ENCODE data around the gene IGFN1. TPM values are rescaled to one million over a fixed set of nuclear protein-coding genes. Genes with fewer than 3 reads are reported as not detected.
A peak's percentile ranks its signal among the peaks of the same experiment; 100 is the strongest.
"Not testable (repeated sequence)": the region's sequence is repeated elsewhere in the genome, so short reads cannot be mapped to it uniquely, and the experiment has no call there.

Gene IGFN1
- total and polyA plus RNA-seq, 2 donors from 2014 or later = 2.8 TPM; not detected in 1

DNA sequence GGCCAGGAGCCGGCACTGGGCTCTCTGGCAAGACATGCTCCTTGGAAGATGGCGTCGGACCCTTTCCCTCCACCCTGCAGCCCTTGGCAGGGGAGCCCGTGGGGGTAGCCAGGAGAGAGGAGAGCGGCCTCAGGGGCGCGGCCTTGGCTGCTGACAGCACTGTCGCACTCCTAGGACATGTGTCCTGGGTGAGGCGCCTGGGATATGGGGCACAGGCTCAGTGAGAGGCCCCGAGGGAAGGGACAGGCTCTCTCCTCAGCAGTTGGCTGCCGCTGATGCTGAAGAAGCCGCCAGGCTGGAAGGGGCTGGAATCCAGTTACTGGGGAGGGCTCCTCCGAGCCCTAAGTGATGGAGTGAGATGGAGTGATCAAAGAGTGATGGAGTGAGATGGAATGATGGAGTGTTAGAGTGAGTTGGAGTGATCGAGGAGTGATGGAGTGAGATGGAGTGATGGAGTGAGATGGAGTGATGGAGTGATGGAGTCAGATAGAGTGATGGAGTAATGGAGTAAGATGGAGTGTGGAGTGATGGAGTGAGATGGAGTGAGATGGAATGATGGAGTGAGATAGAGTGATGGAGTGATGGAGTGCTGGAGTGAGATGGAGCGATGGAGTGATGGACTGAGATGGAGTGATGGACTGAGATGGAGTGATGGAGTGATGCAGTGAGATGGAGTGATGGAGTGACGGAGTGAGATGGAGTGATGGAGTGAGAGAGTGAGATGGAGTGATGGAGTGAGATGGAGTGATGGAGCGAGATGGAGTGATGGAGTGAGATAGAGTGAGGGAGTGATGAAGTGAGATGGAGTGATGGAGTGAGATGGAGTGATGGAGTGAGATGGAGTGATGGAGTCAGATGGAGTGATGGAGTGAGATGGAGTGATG is 65.1 kb downstream of the IGFN1 start:
- no peaks in the 10 kb centered on the region for H3K9me3 ChIP-seq (ENCODE audit: control insufficient read depth in 2 of 3, insufficient read depth in 1 of 3, low read length in 3 of 3)
- H3K36me3 ChIP-seq (ENCODE audit: control insufficient read depth in 2 of 3, insufficient read depth in 3 of 3, low read length in 3 of 3) = no peaks in the 10 kb centered on the region
- peaks cover 2% of the 10 kb centered on the region for H3K27me3 ChIP-seq (ENCODE audit: control insufficient read depth, insufficient read depth, low read length)
- FAIRE-seq (no peak), DNase-seq (peak in 1 of 5 donors; percentile 63)
- H3K4me3 ChIP-seq (ENCODE audit: low read length in 3 of 3) = no peak overlapping the region
- H3K27ac ChIP-seq (ENCODE audit: low read depth in 2 of 2, low read length in 2 of 2) = no peak overlapping the region
- intact Hi-C loops (cut with DNase I) = no loop called here
- H3K4me1 ChIP-seq (ENCODE audit: control insufficient read depth in 2 of 3, insufficient read depth in 2 of 3, low read depth in 1 of 3, low read length in 3 of 3) = no peaks in the 10 kb centered on the region
- TF ChIP-seq, protein P1, sequence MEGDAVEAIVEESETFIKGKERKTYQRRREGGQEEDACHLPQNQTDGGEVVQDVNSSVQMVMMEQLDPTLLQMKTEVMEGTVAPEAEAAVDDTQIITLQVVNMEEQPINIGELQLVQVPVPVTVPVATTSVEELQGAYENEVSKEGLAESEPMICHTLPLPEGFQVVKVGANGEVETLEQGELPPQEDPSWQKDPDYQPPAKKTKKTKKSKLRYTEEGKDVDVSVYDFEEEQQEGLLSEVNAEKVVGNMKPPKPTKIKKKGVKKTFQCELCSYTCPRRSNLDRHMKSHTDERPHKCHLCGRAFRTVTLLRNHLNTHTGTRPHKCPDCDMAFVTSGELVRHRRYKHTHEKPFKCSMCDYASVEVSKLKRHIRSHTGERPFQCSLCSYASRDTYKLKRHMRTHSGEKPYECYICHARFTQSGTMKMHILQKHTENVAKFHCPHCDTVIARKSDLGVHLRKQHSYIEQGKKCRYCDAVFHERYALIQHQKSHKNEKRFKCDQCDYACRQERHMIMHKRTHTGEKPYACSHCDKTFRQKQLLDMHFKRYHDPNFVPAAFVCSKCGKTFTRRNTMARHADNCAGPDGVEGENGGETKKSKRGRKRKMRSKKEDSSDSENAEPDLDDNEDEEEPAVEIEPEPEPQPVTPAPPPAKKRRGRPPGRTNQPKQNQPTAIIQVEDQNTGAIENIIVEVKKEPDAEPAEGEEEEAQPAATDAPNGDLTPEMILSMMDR (IDR thresholded peaks at IDR 0.05; ENCODE audit: borderline replicate concordance, extremely low read depth, insufficient read depth) = no peak
- H3K9ac ChIP-seq (ENCODE audit: low read length in 3 of 3) = no peak overlapping the region

DNA sequence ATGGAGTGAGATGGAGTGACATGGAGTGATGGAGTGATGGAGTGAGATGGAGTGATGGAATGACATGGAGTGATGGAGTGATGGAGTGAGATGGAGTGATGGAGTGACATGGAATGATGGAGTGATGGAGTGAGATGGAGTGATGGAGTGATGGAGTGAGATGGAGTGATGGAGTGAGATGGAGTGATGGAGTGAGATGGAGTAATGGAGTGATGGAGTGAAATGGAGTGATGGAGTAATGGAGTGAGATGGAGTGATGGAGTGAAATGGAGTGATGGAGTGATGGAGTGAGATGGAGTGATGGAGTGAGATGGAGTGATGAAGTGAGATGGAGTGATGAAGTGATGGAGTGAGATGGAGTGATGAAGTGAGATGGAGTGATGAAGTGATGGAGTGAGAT is 67.5 kb downstream of the IGFN1 start:
- intact Hi-C loops (cut with DNase I); H3K27me3 ChIP-seq (ENCODE audit: control insufficient read depth, insufficient read depth, low read length); H3K4me3 ChIP-seq (ENCODE audit: low read length in 3 of 3); H3K27ac ChIP-seq (ENCODE audit: low read depth in 2 of 2, low read length in 2 of 2); DNase-seq; FAIRE-seq; H3K36me3 ChIP-seq (ENCODE audit: control insufficient read depth in 2 of 3, insufficient read depth in 3 of 3, low read length in 3 of 3); H3K4me1 ChIP-seq (ENCODE audit: control insufficient read depth in 2 of 3, insufficient read depth in 2 of 3, low read depth in 1 of 3, low read length in 3 of 3); H3K9me3 ChIP-seq (ENCODE audit: control insufficient read depth in 2 of 3, insufficient read depth in 1 of 3, low read length in 3 of 3); H3K9ac ChIP-seq (ENCODE audit: low read length in 3 of 3): not testable (repeated sequence)

DNA sequence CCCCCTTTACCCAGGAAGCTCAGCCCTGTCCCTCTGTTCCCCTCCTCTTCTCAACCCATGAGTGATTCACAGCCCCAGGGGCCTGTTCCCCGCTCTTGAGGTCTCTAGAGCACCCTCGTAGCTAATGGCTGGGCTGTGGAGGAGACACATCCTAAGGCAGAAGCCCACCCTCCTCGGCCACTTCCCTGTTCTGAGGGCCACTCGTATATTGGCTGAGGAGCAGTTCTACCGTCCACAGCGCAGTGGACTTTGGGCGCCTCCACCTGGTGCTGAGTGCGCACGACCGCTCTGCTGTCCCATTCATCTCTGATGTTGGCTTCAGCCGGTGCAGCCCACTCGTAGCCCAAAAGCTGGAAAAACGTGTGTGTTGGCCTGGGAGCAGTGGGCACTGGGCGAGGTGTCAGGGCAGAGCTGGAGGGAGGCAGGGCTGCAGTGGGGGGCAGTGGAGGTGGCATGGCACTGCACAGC is 68.2 kb downstream of the IGFN1 start:
- H3K36me3 ChIP-seq (ENCODE audit: control insufficient read depth in 2 of 3, insufficient read depth in 3 of 3, low read length in 3 of 3) = no peaks in the 10 kb centered on the region
- no peak overlapping the region for H3K9ac ChIP-seq (ENCODE audit: low read length in 3 of 3)
- H3K4me1 ChIP-seq (ENCODE audit: control insufficient read depth in 2 of 3, insufficient read depth in 2 of 3, low read depth in 1 of 3, low read length in 3 of 3) = no peaks in the 10 kb centered on the region
- intact Hi-C loops (cut with DNase I) = no loop called here
- no peak overlapping the region for H3K4me3 ChIP-seq (ENCODE audit: low read length in 3 of 3)
- no peak overlapping the region for H3K27ac ChIP-seq (ENCODE audit: low read depth in 2 of 2, low read length in 2 of 2)
- H3K27me3 ChIP-seq (ENCODE audit: control insufficient read depth, insufficient read depth, low read length) = peaks cover 3% of the 10 kb centered on the region
- DNase-seq (peak in 1 of 5 donors; percentile 44), FAIRE-seq (no peak)
- TF ChIP-seq, protein P1 (IDR thresholded peaks at IDR 0.05; ENCODE audit: borderline replicate concordance, extremely low read depth, insufficient read depth) = no peak
- no peaks in the 10 kb centered on the region for H3K9me3 ChIP-seq (ENCODE audit: control insufficient read depth in 2 of 3, insufficient read depth in 1 of 3, low read length in 3 of 3)

DNA sequence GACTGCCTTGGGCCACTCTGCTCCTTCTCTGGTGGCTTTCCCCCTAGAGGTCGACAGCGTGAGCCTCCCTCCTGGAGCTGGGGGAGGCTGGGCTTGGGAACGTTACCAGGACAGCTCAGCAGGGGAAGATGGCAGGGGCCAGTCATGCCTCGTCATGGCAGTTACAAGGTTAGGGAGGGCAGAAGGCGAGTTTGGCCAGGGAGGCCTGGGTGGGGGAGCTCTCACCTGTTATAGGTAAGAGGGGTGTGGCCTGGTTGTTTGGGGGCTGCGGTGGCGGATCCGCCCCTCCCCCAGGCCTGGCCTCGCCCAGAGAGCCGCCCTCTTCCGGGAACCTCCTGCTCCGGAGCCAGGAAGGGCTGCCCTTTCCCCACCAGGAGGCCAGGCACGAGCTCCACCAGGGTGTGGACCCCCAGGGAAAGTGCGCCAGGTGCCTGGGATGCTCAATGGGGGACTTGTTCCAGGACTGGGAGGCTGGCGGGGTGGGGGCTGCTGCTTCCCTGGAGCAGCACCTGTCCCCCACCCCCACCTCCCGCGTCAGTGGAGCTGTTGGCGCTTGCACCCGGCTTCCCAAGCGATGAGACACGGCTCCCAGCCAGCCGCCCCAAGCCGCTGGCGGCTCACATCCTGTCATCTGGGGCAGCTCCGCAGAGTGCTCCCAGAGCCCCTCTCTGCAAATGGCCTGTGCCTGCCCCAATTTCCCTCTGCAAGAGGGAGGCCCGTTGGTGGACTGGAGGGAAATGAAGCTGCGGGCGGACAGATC is 69.0 kb downstream of the IGFN1 start:
- Histone ChIP-seq H3K9me3 (ENCODE audit: control insufficient read depth in 2 of 3, insufficient read depth in 1 of 3, low read length in 3 of 3) (no peaks in the 10 kb centered on the region), H3K36me3 (ENCODE audit: control insufficient read depth in 2 of 3, insufficient read depth in 3 of 3, low read length in 3 of 3) (no peaks in the 10 kb centered on the region), H3K4me3 (ENCODE audit: low read length in 3 of 3) (no peak overlapping the region), H3K27ac (ENCODE audit: low read depth in 2 of 2, low read length in 2 of 2) (no peak overlapping the region), H3K27me3 (ENCODE audit: control insufficient read depth, insufficient read depth, low read length) (peaks cover 3% of the 10 kb centered on the region), H3K9ac (ENCODE audit: low read length in 3 of 3) (no peak overlapping the region), H3K4me1 (ENCODE audit: control insufficient read depth in 2 of 3, insufficient read depth in 2 of 3, low read depth in 1 of 3, low read length in 3 of 3) (no peaks in the 10 kb centered on the region)
- TF ChIP-seq, protein P1 (IDR thresholded peaks at IDR 0.05; ENCODE audit: borderline replicate concordance, extremely low read depth, insufficient read depth) = no peak
- intact Hi-C loops (cut with DNase I) = no loop called here
- DNase-seq (peak in 2 of 5 donors; percentile 33 to 79), FAIRE-seq (no peak)
